Activated CD8-positive, alpha-beta T cell treated with anti-CD3 and anti-CD28 coated beads for 36 hours (primary cell): ENCODE results near the gene RHEX. TPM values are rescaled to one million over a fixed set of nuclear protein-coding genes. Genes with fewer than 3 reads are reported as not detected.
"Not testable (repeated sequence)": the region's sequence is repeated elsewhere in the genome, so short reads cannot be mapped to it uniquely, and the experiment has no call there.

Experiments used
- ATAC-seq: fragments of 200-7000 bp; cut with Tn5 transposase; one replicate; pipeline ENCODE4 v1.10.0; 2021; ENCODE audit warnings: mild to moderate bottlenecking, moderate library complexity
- CTCF ChIA-PET: fragments of 350-600 bp; sonication (Branson Sonifier 250); formaldehyde crosslinking; loops from one replicate; lab custom pipeline; 2021; ENCODE audit warnings: antibody characterized with exemption; lab: Charles Lee
- POLR2A ChIA-PET: fragments of 350-600 bp; sonication (Branson Sonifier 250); formaldehyde crosslinking; loops from one replicate; lab custom pipeline; 2021; ENCODE audit warnings: antibody characterized with exemption; lab: Charles Lee
- DNase-seq: peaks from one replicate; pipeline ENCODE4 v3.0.0-alpha.2; 2020
- H3K27ac Mint-ChIP-seq: one replicate; pipeline ENCODE4 v1.8.0; 2021; ENCODE audit warnings: mild to moderate bottlenecking, mixed read lengths
- H3K27me3 Mint-ChIP-seq: one replicate; pipeline ENCODE4 v1.8.0; 2021; ENCODE audit warnings: mixed read lengths
- H3K36me3 Mint-ChIP-seq: one replicate; pipeline ENCODE4 v1.8.0; 2021; ENCODE audit warnings: low read depth, mixed read lengths
- H3K4me1 Mint-ChIP-seq: one replicate; pipeline ENCODE4 v1.8.0; 2021; ENCODE audit warnings: low read depth, mixed read lengths
- H3K4me3 Mint-ChIP-seq: one replicate; pipeline ENCODE4 v1.8.0; 2021; ENCODE audit warnings: mild to moderate bottlenecking, moderate library complexity, mixed read lengths
- H3K9me3 Mint-ChIP-seq: one replicate; pipeline ENCODE4 v1.8.0; 2021; ENCODE audit warnings: mixed read lengths
- intact Hi-C: fragments of 100-400 bp; cut with micrococcal nuclease; formaldehyde crosslinking; loops from one replicate; pipeline ENCODE4 v1.10.0; 2022
- total RNA-seq, 2 experiments: library from RNA; stranded (reverse); gene quantifications; one replicate each; pipeline ENCODE4 v1.2.3, GENCODE V29; 2021
- TF ChIP-seq, protein P1 (sequence below): fragments of 200-600 bp; IDR thresholded peaks from one replicate; pipeline ENCODE4 v1.8.0; 2022; ENCODE audit warnings: antibody characterized with exemption, mild to moderate bottlenecking

The RHEX gene
- total RNA-seq, 2 experiments from 2014 or later = not detected

DNA sequence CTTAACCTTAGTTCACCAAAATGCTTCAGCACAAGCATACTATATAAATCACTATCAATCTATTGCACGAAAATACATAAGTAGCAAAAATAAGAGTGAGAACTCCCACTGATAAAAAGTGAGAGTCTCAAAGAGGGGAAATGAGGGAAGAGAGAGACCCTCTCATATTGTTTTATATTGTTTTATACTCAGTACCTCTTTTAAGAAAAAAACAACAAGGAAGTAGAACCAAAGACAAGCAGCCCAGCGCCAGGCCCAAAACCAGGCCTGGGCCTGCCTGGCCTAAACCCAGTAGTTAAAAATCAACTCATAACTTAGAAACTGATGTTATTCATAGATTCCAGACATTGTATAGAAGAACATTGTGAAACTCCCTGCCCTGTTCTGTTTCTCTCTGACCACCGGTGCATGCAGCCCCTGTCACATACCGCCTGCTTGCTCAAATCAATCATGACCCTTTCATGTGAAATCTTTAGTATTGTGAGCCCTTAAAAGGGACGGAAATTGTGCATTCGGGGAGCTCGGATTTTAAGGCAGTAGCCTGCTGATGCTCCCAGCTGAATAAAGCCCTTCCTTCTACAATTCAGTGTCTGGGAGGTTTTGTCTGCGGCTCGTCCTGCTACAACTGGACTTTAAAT, 5.4 kb downstream of the RHEX start:
- intact Hi-C loops, H3K36me3 Mint-ChIP-seq, H3K4me1 Mint-ChIP-seq, H3K27ac Mint-ChIP-seq, DNase-seq, H3K4me3 Mint-ChIP-seq, H3K27me3 Mint-ChIP-seq, H3K9me3 Mint-ChIP-seq, ATAC-seq: not testable (repeated sequence)
- CTCF ChIA-PET = interaction anchor here (1.5 to 4.9 kb wide), 2 partner anchors 28 to 81 kb away, joined by 5 to 22 read pairs; no protein-coding TSS in a partner anchor
- POLR2A ChIA-PET = interaction anchor here (0.8 kb wide), 1 partner anchor 18 kb away, joined by 3 read pairs; no protein-coding TSS in a partner anchor

DNA sequence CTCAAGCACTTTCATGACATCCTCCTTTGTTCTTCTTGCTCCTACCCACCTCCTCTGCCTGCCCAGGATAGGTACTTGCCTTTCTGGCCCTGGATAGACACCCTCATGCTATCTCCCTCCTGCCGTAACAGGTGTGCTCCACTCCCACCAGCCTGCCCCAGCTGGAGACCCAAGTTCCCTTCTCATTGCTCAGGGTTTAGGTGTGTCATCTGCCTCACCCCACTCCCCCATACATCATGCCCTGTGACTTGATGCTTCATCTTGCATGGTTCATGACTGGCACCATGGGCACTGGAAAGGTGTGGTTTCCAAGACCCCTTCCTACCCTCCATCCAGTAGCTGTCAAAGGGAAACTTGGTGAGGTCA, 5.9 kb downstream of the RHEX start:
- peaks cover 3% of the 10 kb centered on the region for H3K9me3 Mint-ChIP-seq
- H3K4me3 Mint-ChIP-seq = no peak overlapping the region
- no peaks in the 10 kb centered on the region for H3K4me1 Mint-ChIP-seq
- DNase-seq (no peak), ATAC-seq (no peak)
- POLR2A ChIA-PET = interaction anchor here (0.8 kb wide), 1 partner anchor 19 kb away, joined by 3 read pairs; no protein-coding TSS in a partner anchor
- no peak overlapping the region for H3K27ac Mint-ChIP-seq
- no peaks in the 10 kb centered on the region for H3K36me3 Mint-ChIP-seq
- no peaks in the 10 kb centered on the region for H3K27me3 Mint-ChIP-seq
- intact Hi-C loops = no loop called here
- TF ChIP-seq, protein P1, sequence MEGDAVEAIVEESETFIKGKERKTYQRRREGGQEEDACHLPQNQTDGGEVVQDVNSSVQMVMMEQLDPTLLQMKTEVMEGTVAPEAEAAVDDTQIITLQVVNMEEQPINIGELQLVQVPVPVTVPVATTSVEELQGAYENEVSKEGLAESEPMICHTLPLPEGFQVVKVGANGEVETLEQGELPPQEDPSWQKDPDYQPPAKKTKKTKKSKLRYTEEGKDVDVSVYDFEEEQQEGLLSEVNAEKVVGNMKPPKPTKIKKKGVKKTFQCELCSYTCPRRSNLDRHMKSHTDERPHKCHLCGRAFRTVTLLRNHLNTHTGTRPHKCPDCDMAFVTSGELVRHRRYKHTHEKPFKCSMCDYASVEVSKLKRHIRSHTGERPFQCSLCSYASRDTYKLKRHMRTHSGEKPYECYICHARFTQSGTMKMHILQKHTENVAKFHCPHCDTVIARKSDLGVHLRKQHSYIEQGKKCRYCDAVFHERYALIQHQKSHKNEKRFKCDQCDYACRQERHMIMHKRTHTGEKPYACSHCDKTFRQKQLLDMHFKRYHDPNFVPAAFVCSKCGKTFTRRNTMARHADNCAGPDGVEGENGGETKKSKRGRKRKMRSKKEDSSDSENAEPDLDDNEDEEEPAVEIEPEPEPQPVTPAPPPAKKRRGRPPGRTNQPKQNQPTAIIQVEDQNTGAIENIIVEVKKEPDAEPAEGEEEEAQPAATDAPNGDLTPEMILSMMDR = no peak
- CTCF ChIA-PET = interaction anchor here (4.9 kb wide), 1 partner anchor 29 kb away, joined by 22 read pairs; no protein-coding TSS in a partner anchor

- CTCF ChIA-PET = interaction anchor here (1.1 kb wide), 1 partner anchor 30 kb away, joined by 3 read pairs; no protein-coding TSS in a partner anchor
- H3K4me3 Mint-ChIP-seq = no peak overlapping the region
- no peaks in the 10 kb centered on the region for H3K36me3 Mint-ChIP-seq
- TF ChIP-seq, protein P1 = no peak
- no peaks in the 10 kb centered on the region for H3K27me3 Mint-ChIP-seq
- no peak overlapping the region for H3K27ac Mint-ChIP-seq
- no peak for ATAC-seq
- POLR2A ChIA-PET = interaction anchor here (0.8 kb wide), 1 partner anchor 19 kb away, joined by 3 read pairs; no protein-coding TSS in a partner anchor
- peaks cover 3% of the 10 kb centered on the region for H3K9me3 Mint-ChIP-seq
- no peak for DNase-seq
- no peaks in the 10 kb centered on the region for H3K4me1 Mint-ChIP-seq
- intact Hi-C loops = no loop called here
Observed at GRCh38 chr1:206059355-206059915, 6.5 kb downstream of the RHEX start.

DNA sequence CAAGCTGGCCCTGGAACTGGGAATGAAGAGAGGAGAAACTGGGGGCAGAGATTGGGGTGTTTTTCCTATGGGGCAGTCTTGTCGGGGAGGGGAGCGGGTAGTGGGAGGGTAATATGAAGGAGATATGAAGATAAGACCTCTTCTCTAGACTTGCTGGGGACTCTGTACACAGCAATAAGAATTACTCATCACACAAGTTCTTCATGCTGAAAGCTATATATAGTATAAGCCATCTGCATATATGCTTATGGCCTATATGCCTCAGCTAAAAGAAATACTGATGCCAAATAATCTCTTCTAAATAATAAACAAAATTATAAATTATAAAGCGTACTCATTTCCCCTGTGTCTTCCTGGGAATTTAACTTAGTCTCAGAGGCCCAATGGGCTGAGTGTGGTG, 7.9 kb downstream of the RHEX start:
- ATAC-seq = no peak
- Mint-ChIP-seq H3K27me3 (no peaks in the 10 kb centered on the region), H3K36me3 (no peaks in the 10 kb centered on the region), H3K4me1 (no peaks in the 10 kb centered on the region), H3K9me3 (peaks cover 3% of the 10 kb centered on the region), H3K27ac (no peak overlapping the region), H3K4me3 (no peak overlapping the region)
- CTCF ChIA-PET = interaction anchor here (1.0 kb wide), 1 partner anchor 29 kb away, joined by 4 read pairs; no protein-coding TSS in a partner anchor
- intact Hi-C loops = no loop called here
- DNase-seq = no peak
- TF ChIP-seq, protein P1 = no peak
- POLR2A ChIA-PET = interaction anchor here (1.2 kb wide), 1 partner anchor 63 kb away, joined by 3 read pairs; no protein-coding TSS in a partner anchor

DNA sequence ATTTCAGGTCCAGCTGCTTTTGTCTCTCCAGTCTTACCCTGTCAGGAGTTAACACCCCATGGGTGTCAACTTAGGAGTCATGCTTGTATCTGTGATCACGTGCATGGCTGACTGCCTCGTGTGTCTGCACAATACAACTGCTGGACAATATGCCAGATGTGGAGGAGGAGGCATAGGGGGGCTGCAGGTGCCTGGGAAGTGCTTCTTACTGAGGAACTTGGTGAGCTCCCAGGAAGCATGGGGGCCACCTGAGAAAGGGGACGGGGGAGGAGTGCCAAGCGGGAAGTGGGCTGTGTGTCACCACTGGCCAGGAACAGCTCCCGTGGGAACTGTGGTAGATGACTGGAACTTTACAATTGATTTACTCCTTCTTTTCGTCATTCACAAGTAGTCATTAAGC, 9.5 kb downstream of the RHEX start:
- no peaks in the 10 kb centered on the region for H3K36me3 Mint-ChIP-seq
- no peak overlapping the region for H3K4me3 Mint-ChIP-seq
- ATAC-seq (no peak), DNase-seq (no peak)
- peaks cover 7% of the 10 kb centered on the region for H3K27me3 Mint-ChIP-seq
- peaks cover 3% of the 10 kb centered on the region for H3K9me3 Mint-ChIP-seq
- TF ChIP-seq, protein P1 = no peak
- intact Hi-C loops = no loop called here
- peaks cover 11% of the 10 kb centered on the region for H3K4me1 Mint-ChIP-seq
- H3K27ac Mint-ChIP-seq = no peak overlapping the region
- CTCF ChIA-PET = no interaction called here
- POLR2A ChIA-PET = no interaction called here

DNA sequence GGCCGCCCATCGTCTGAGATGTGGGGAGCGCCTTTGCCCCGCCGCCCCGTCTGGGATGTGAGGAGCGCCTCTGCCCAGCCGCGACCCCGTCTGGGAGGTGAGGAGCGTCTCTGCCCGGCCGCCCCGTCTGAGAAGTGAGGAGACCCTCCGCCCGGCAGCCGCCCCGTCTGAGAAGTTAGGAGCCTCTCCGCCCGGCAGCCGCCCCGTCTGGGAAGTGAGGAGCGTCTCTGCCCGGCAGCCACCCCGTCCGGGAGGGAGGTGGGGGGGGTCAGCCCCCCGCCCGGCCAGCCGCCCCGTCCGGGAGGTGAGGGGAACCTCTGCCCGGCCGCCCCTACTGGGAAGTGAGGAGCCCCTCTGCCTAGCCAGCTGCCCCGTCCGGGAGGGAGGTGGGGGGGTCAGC, 11.0 kb downstream of the RHEX start:
- H3K4me3 Mint-ChIP-seq, CTCF ChIA-PET, H3K36me3 Mint-ChIP-seq, H3K9me3 Mint-ChIP-seq, ATAC-seq, H3K27ac Mint-ChIP-seq, intact Hi-C loops, DNase-seq, POLR2A ChIA-PET: not testable (repeated sequence)
- Mint-ChIP-seq H3K4me1 (peaks cover 19% of the 10 kb centered on the region), H3K27me3 (peaks cover 16% of the 10 kb centered on the region)

DNA sequence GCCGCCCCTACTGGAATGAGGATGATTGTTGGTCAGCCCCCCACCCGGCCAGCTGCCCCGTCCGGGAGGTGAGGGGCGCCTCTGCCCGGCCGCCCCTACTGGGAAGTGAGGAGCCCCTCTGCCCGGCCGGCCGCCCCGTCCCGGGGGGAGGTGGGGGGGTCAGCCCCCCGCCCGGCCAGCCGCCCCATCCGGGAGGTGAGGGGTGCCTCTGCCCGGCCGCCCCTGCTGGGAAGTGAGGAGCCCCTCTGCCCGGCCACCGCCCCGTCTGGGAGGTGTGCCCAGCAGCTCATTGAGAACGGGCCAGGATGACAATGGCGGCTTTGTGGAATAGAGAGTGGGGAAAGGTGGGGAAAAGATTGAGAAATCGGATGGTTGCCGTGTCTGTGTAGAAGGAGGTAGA, 11.5 kb downstream of the RHEX start:
- POLR2A ChIA-PET, H3K9me3 Mint-ChIP-seq, H3K4me3 Mint-ChIP-seq, intact Hi-C loops, H3K27ac Mint-ChIP-seq, DNase-seq, ATAC-seq, H3K36me3 Mint-ChIP-seq, CTCF ChIA-PET: not testable (repeated sequence)
- peaks cover 19% of the 10 kb centered on the region for H3K4me1 Mint-ChIP-seq
- H3K27me3 Mint-ChIP-seq = peaks cover 17% of the 10 kb centered on the region
